ENCODE results near the gene DCAF8. TPM values are rescaled to one million over a fixed set of nuclear protein-coding genes. Genes with fewer than 3 reads are reported as not detected.

Gene DCAF8
- total and polyA plus RNA-seq, 2 of the 4 experiments (the other 2 are of a cell fraction), result 83.3 to 83.8 TPM

- 88% methylated on average over 2 of the region's 6 CpGs; no CpG with 5 or more reads in 1 of the 2 experiments for WGBS, 2 experiments (ENCODE audit: extremely low coverage in 2 of 2, insufficient read length in 1 of 2)
- H4K8ac ChIP-seq (ENCODE audit: low read depth in 2 of 2, low read length in 2 of 2), result no peak overlapping the region
- intact Hi-C loops (cut with micrococcal nuclease), result no loop called here
- no peaks in the 10 kb centered on the region for H3K9me1 ChIP-seq (ENCODE audit: insufficient read depth, low read length)
- H3K18ac ChIP-seq (ENCODE audit: low read depth, low read length), result no peak overlapping the region
- H4K20me1 ChIP-seq (ENCODE audit: insufficient read depth, low read length), result no peaks in the 10 kb centered on the region
- no peaks in the 10 kb centered on the region for H3K79me1 ChIP-seq (ENCODE audit: low read depth in 1 of 2, low read length in 2 of 2)
- ATAC-seq (ENCODE audit: low read depth), result no peak
- CTCF ChIA-PET, result no interaction called here
- H3K4me3 ChIP-seq (ENCODE audit: insufficient read depth, low read depth, low read length), result no peak overlapping the region
- POLR2A ChIA-PET (ENCODE audit: unreplicated experiment), result no interaction called here
- H2BK20ac ChIP-seq (ENCODE audit: low read depth, low read length), result no peak overlapping the region
- no peak overlapping the region for H4K91ac ChIP-seq (ENCODE audit: insufficient read depth, low read depth, low read length)
- H2AFZ ChIP-seq (replicated peaks; ENCODE audit: low read length, poor library complexity), result no peak overlapping the region
- peak; percentile 11 for DNase-seq
- H4K5ac ChIP-seq (ENCODE audit: low read depth, low read length), result no peak overlapping the region
- H3K14ac ChIP-seq (replicated peaks; ENCODE audit: low read depth, low read length), result no peak overlapping the region
- in situ Hi-C loops (cut with MboI; ENCODE audit: low sequenced_read_pairs), result no loop called here
- no TSS peak for BruUV-seq (replicated peaks)
- 0 out of 2 replicates have a peak, but pooled peaks cover 2% of the 10 kb centered on the region for H3K4me1 ChIP-seq (ENCODE audit: control insufficient read depth, insufficient read depth, low read length)
- dilution Hi-C loops (cut with HindIII; ENCODE audit: low sequenced_read_pairs, unreplicated experiment), result no loop called here
- no peaks in the 10 kb centered on the region for H3K9me3 ChIP-seq (ENCODE audit: control insufficient read depth, insufficient read depth, low read length)
- H3K27me3 ChIP-seq (ENCODE audit: control insufficient read depth, insufficient read depth, low read length), result peaks cover 33% of the 10 kb centered on the region
- H2AK9ac ChIP-seq (replicated peaks; ENCODE audit: low read depth, low read length, poor library complexity), result no peak overlapping the region
- no peak overlapping the region for H2AK5ac ChIP-seq (ENCODE audit: low read depth, low read length)
- no peak overlapping the region for H3K27ac ChIP-seq (ENCODE audit: insufficient read depth, low read length)
- no peak overlapping the region for H3K9ac ChIP-seq (ENCODE audit: low read depth, low read length)
- no peak overlapping the region for H3K56ac ChIP-seq (ENCODE audit: extremely low read depth, insufficient read depth, low read length)
- no peaks in the 10 kb centered on the region for H3K36me3 ChIP-seq (ENCODE audit: control insufficient read depth, insufficient read depth, low read length)
- H2BK5ac ChIP-seq (ENCODE audit: low read depth, low read length, poor library complexity, severe bottlenecking), result no peak overlapping the region
- TF ChIP-seq RFX5 (IDR thresholded peaks at IDR 0.05; ENCODE audit: low read depth, low read length) (no peak), RAD21 (IDR thresholded peaks at IDR 0.05; ENCODE audit: low read length) (no peak), MAFK (IDR thresholded peaks at IDR 0.05; ENCODE audit: low read depth, low read length) (no peak), NFE2L2 (IDR thresholded peaks at IDR 0.05; ENCODE audit: low read depth, low read length) (no peak), CEBPB (IDR thresholded peaks at IDR 0.05; ENCODE audit: low read depth, low read length) (no peak), SMC3 (IDR thresholded peaks at IDR 0.05; ENCODE audit: low read depth, low read length) (no peak), MAZ (IDR thresholded peaks at IDR 0.05; ENCODE audit: borderline replicate concordance, low read depth, low read length) (no peak)
- H3K23ac ChIP-seq (ENCODE audit: low read depth, low read length), result no peak overlapping the region
- no peak overlapping the region for H2BK15ac ChIP-seq (ENCODE audit: low read depth, low read length)
- no peak overlapping the region for H3K4me2 ChIP-seq (ENCODE audit: low read depth, low read length)
- H2BK120ac ChIP-seq (ENCODE audit: low read depth, low read length), result no peak overlapping the region
- H3K4ac ChIP-seq (ENCODE audit: low read depth, low read length), result no peak overlapping the region
These were observed 94.8 kb downstream of the DCAF8 start for GRCh38 chr1:160167580-160167979.

All from IMR-90 (cell line).